WTC11 (cell line): ENCODE results near the gene PCSK2. TPM values are rescaled to one million over a fixed set of nuclear protein-coding genes. Genes with fewer than 3 reads are reported as not detected.

ENCODE experiments used
- ATAC-seq: fragments of 200-7000 bp; cut with Tn5 transposase; 2 replicates; pipeline ENCODE4 v1.10.0; 2021; ENCODE audit warnings: mild to moderate bottlenecking, moderate library complexity
- CTCF ChIA-PET: fragments of 300-600 bp; sonication (Branson Sonifier 250); formaldehyde crosslinking; loops from one replicate; lab custom pipeline; 2021; ENCODE audit warnings: antibody characterized with exemption; lab: Charles Lee
- POLR2A ChIA-PET: fragments of 350-600 bp; sonication (Branson Sonifier 250); formaldehyde crosslinking; loops from one replicate; lab custom pipeline; 2021; ENCODE audit warnings: antibody characterized with exemption; lab: Charles Lee
- DNase-seq: peaks from one replicate; pipeline ENCODE4 v3.0.0; 2021; ENCODE audit warnings: low spot score
- H3K27ac Mint-ChIP-seq: 2 replicates; pipeline ENCODE4 v1.8.0; 2021; ENCODE audit warnings: mixed read lengths
- H3K27me3 Mint-ChIP-seq: 2 replicates; pipeline ENCODE4 v1.8.0; 2021; ENCODE audit warnings: low read depth, mild to moderate bottlenecking, moderate library complexity, mixed read lengths
- H3K36me3 Mint-ChIP-seq: 2 replicates; pipeline ENCODE4 v1.8.0; 2021; ENCODE audit warnings: mixed read lengths
- H3K4me1 Mint-ChIP-seq: 2 replicates; pipeline ENCODE4 v1.8.0; 2022; ENCODE audit warnings: mixed read lengths
- H3K4me3 Mint-ChIP-seq: 2 replicates; pipeline ENCODE4 v1.8.0; 2021; ENCODE audit warnings: mild to moderate bottlenecking, moderate library complexity, mixed read lengths
- H3K9me3 Mint-ChIP-seq: 2 replicates; pipeline ENCODE4 v1.8.0; 2021; ENCODE audit warnings: mixed read lengths
- ATF1 ChIP-seq: sonication (generic); formaldehyde crosslinking; IDR thresholded peaks from 2 replicates; pipeline ENCODE4 v1.8.1; 2023; ENCODE audit warnings: mild to moderate bottlenecking, moderate library complexity, missing genetic modification reagents
- ETV6 ChIP-seq: sonication (generic); formaldehyde crosslinking; IDR thresholded peaks from 2 replicates; pipeline ENCODE4 v1.8.1; 2022; ENCODE audit warnings: mild to moderate bottlenecking, missing genetic modification reagents
- FOXK1 ChIP-seq: sonication (generic); formaldehyde crosslinking; IDR thresholded peaks from 2 replicates; pipeline ENCODE4 v1.8.0; 2022; ENCODE audit warnings: mild to moderate bottlenecking, moderate library complexity, missing genetic modification reagents
- KAT7 ChIP-seq: sonication (generic); formaldehyde crosslinking; IDR thresholded peaks from 2 replicates; pipeline ENCODE4 v1.8.1; 2023; ENCODE audit warnings: missing genetic modification reagents, mild to moderate bottlenecking, borderline replicate concordance
- MXD4 ChIP-seq: fragments of 250-450 bp; sonication (Bioruptor Pico); IDR thresholded peaks from 2 replicates; pipeline ENCODE4 v1.8.0; 2021; ENCODE audit warnings: mild to moderate bottlenecking, moderate library complexity, borderline replicate concordance
- PRRX2 ChIP-seq: fragments of 250-450 bp; sonication (Bioruptor Pico); IDR thresholded peaks from 2 replicates; pipeline ENCODE4 v1.8.0; 2021; ENCODE audit warnings: mild to moderate bottlenecking
- SOX15 ChIP-seq: fragments of 250-450 bp; sonication (Bioruptor Pico); IDR thresholded peaks from 2 replicates; pipeline ENCODE4 v1.9.0; 2021; ENCODE audit warnings: mild to moderate bottlenecking
- ZBTB21 ChIP-seq: sonication (generic); formaldehyde crosslinking; IDR thresholded peaks from 2 replicates; pipeline ENCODE4 v1.8.1; 2023; ENCODE audit warnings: mild to moderate bottlenecking, missing genetic modification reagents, borderline replicate concordance
- ZNF317 ChIP-seq: sonication (generic); formaldehyde crosslinking; IDR thresholded peaks from 2 replicates; pipeline ENCODE4 v1.8.1; 2023; ENCODE audit warnings: low read depth, mild to moderate bottlenecking, moderate library complexity, missing genetic modification reagents, borderline replicate concordance
- ZNF671 ChIP-seq: fragments of 250-450 bp; sonication (Bioruptor Pico); IDR thresholded peaks from 2 replicates; pipeline ENCODE4 v1.8.0; 2021; ENCODE audit warnings: mild to moderate bottlenecking
- total RNA-seq: library from RNA; stranded (reverse); gene quantifications from 3 replicates; pipeline ENCODE4 v1.2.3, GENCODE V29; 2021
- TF ChIP-seq, protein P1 (sequence below): fragments of 250-450 bp; sonication (Bioruptor Pico); IDR thresholded peaks from 2 replicates; pipeline ENCODE4 v1.9.0; 2021; ENCODE audit warnings: moderate library complexity, mild to moderate bottlenecking, inconsistent platforms, borderline replicate concordance
- TF ChIP-seq, protein P2 (sequence below): sonication (generic); formaldehyde crosslinking; IDR thresholded peaks from 2 replicates; pipeline ENCODE4 v1.8.1; 2022; ENCODE audit warnings: low read depth, mild to moderate bottlenecking, moderate library complexity, missing genetic modification reagents, borderline replicate concordance
- TF ChIP-seq, protein P3 (sequence below): fragments of 200-600 bp; IDR thresholded peaks from 2 replicates; pipeline ENCODE4 v1.8.0; 2022; ENCODE audit warnings: antibody characterized with exemption
- TF ChIP-seq, protein P4 (sequence below): sonication (generic); formaldehyde crosslinking; IDR thresholded peaks from 2 replicates; pipeline ENCODE4 v1.8.0; 2023; ENCODE audit warnings: mild to moderate bottlenecking, missing genetic modification reagents
- TF ChIP-seq, protein P5 (sequence below): sonication (generic); formaldehyde crosslinking; IDR thresholded peaks from 2 replicates; pipeline ENCODE4 v1.8.1; 2022; ENCODE audit warnings: mild to moderate bottlenecking, missing genetic modification reagents, moderate library complexity, borderline replicate concordance

The PCSK2 gene
- total RNA-seq, 1 experiment from 2014 or later, result 0.74 TPM

DNA sequence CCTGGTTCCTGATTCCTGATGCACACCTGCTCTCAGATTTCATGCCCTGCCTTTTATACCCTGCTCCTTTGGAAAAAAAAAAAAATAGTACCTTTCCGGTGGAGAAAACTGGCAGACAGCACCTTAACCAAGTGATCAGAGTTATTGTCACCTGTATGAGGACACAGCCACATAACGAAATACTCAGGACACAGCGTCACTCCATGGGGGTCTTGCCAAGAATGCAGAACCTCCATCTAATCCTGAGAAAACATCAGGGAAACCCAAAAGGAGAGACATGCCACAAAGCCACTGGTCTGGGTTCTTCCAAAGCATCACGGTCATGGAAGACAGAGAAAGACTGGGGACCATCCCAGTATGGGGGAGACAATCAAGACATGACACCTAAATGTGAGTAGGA, 275.3 kb downstream of the PCSK2 start:
- peaks cover 11% of the 10 kb centered on the region for H3K4me1 Mint-ChIP-seq
- ChIA-PET CTCF (interaction anchor here (0.7 kb wide), 1 partner anchor 101 kb away, joined by 3 read pairs; no protein-coding TSS in a partner anchor), POLR2A (interaction anchor here (0.6 kb wide), 1 partner anchor 275 kb away, joined by 4 read pairs; the partner anchor contains the start of gene PCSK2)
- no peak for TF ChIP-seq KAT7 (CRISPR knock-in tag)
- DNase-seq, result no peak
- no peaks in the 10 kb centered on the region; the same call in 1 of the 2 replicates for H3K36me3 Mint-ChIP-seq
- H3K9me3 Mint-ChIP-seq, result no peaks in the 10 kb centered on the region
- ATAC-seq, result no peak
- H3K4me3 Mint-ChIP-seq, result no peak overlapping the region
- peaks cover 10% of the 10 kb centered on the region for H3K27me3 Mint-ChIP-seq
- peak overlapping the region; percentile 2; the same call in 1 of the 2 replicates for H3K27ac Mint-ChIP-seq

DNA sequence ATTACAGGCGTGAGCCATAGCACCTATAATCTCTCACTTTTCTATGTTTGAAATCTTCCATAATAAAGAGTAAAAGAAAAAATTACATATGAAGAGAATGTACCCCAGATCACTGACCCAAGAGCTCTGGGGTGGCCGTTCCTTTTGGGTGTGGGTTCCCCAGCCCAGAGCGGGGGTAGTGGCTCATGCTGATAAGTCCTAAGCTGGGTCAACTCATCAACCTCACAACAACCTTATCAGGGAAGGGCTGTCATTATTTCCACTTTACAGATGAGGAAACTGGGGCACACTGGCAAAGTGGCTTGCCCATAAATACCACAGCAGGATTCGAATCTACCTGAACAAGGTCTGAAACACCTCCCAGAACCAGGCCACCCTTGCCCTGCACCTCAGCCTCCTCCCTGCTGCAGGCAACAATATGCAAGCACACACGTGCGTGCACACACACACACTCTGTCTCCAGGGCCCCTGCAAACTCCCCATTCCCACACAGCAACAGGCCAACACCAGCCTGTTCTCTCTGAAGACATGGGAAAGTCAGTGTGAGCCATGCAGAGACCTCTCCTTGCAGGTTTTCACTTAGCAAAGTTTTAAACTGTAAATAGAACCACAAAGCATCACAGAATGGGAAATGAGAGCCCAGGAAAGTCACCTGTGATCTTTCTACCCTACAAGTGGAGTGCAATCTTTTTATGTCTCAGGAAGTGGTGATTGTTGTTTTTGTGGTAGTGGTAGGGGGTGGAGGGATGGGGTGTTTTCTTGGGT, 276.6 kb downstream of the PCSK2 start:
- Mint-ChIP-seq H3K4me3 (no peak overlapping the region), H3K36me3 (no peaks in the 10 kb centered on the region; the same call in 1 of the 2 replicates), H3K27ac (no peak overlapping the region), H3K27me3 (peaks cover 10% of the 10 kb centered on the region), H3K9me3 (no peaks in the 10 kb centered on the region), H3K4me1 (peaks cover 11% of the 10 kb centered on the region)
- ATAC-seq, result no peak
- TF ChIP-seq, protein P1, sequence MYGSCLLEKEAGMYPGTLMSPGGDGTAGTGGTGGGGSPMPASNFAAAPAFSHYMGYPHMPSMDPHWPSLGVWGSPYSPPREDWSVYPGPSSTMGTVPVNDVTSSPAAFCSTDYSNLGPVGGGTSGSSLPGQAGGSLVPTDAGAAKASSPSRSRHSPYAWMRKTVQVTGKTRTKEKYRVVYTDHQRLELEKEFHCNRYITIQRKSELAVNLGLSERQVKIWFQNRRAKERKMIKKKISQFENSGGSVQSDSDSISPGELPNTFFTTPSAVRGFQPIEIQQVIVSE, result no peak
- TF ChIP-seq ATF1 (CRISPR knock-in tag) (no peak), MXD4 (CRISPR knock-in tag) (no peak), PRRX2 (CRISPR knock-in tag) (no peak), ETV6 (CRISPR knock-in tag) (no peak), ZNF317 (CRISPR knock-in tag) (no peak), ZNF671 (no peak), FOXK1 (CRISPR knock-in tag) (no peak), SOX15 (no peak), ZBTB21 (CRISPR knock-in tag) (no peak)
- TF ChIP-seq, protein P2, sequence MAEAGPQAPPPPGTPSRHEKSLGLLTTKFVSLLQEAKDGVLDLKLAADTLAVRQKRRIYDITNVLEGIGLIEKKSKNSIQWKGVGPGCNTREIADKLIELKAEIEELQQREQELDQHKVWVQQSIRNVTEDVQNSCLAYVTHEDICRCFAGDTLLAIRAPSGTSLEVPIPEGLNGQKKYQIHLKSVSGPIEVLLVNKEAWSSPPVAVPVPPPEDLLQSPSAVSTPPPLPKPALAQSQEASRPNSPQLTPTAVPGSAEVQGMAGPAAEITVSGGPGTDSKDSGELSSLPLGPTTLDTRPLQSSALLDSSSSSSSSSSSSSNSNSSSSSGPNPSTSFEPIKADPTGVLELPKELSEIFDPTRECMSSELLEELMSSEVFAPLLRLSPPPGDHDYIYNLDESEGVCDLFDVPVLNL (CRISPR knock-in tag), result no peak
- TF ChIP-seq, protein P3, sequence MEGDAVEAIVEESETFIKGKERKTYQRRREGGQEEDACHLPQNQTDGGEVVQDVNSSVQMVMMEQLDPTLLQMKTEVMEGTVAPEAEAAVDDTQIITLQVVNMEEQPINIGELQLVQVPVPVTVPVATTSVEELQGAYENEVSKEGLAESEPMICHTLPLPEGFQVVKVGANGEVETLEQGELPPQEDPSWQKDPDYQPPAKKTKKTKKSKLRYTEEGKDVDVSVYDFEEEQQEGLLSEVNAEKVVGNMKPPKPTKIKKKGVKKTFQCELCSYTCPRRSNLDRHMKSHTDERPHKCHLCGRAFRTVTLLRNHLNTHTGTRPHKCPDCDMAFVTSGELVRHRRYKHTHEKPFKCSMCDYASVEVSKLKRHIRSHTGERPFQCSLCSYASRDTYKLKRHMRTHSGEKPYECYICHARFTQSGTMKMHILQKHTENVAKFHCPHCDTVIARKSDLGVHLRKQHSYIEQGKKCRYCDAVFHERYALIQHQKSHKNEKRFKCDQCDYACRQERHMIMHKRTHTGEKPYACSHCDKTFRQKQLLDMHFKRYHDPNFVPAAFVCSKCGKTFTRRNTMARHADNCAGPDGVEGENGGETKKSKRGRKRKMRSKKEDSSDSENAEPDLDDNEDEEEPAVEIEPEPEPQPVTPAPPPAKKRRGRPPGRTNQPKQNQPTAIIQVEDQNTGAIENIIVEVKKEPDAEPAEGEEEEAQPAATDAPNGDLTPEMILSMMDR, result no peak
- TF ChIP-seq, protein P4, sequence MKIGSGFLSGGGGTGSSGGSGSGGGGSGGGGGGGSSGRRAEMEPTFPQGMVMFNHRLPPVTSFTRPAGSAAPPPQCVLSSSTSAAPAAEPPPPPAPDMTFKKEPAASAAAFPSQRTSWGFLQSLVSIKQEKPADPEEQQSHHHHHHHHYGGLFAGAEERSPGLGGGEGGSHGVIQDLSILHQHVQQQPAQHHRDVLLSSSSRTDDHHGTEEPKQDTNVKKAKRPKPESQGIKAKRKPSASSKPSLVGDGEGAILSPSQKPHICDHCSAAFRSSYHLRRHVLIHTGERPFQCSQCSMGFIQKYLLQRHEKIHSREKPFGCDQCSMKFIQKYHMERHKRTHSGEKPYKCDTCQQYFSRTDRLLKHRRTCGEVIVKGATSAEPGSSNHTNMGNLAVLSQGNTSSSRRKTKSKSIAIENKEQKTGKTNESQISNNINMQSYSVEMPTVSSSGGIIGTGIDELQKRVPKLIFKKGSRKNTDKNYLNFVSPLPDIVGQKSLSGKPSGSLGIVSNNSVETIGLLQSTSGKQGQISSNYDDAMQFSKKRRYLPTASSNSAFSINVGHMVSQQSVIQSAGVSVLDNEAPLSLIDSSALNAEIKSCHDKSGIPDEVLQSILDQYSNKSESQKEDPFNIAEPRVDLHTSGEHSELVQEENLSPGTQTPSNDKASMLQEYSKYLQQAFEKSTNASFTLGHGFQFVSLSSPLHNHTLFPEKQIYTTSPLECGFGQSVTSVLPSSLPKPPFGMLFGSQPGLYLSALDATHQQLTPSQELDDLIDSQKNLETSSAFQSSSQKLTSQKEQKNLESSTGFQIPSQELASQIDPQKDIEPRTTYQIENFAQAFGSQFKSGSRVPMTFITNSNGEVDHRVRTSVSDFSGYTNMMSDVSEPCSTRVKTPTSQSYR (CRISPR knock-in tag), result no peak
- TF ChIP-seq, protein P5, sequence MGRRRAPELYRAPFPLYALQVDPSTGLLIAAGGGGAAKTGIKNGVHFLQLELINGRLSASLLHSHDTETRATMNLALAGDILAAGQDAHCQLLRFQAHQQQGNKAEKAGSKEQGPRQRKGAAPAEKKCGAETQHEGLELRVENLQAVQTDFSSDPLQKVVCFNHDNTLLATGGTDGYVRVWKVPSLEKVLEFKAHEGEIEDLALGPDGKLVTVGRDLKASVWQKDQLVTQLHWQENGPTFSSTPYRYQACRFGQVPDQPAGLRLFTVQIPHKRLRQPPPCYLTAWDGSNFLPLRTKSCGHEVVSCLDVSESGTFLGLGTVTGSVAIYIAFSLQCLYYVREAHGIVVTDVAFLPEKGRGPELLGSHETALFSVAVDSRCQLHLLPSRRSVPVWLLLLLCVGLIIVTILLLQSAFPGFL, result no peak
- DNase-seq, result no peak
- CTCF ChIA-PET, result interaction anchor here (0.7 to 3.4 kb wide), 6 partner anchors 8 to 114 kb away, joined by 3 to 42 read pairs (median 7); partner anchors contain the start of gene DSTN
- POLR2A ChIA-PET, result no interaction called here
